Measurements from ENCODE around the gene KRTAP1-1. TPM values are rescaled to one million over a fixed set of nuclear protein-coding genes. Genes with fewer than 3 reads are reported as not detected.

The KRTAP1-1 gene
- total RNA-seq, 1 experiment from 2014 or later: not detected

- Mint-ChIP-seq H3K9me3 (no peaks in the 10 kb centered on the region), H3K4me3 (no peak overlapping the region), H3K36me3 (no peaks in the 10 kb centered on the region), H3K27me3 (ENCODE audit: low read depth) (no peaks in the 10 kb centered on the region), H3K4me1 (peaks cover 11% of the 10 kb centered on the region), H3K27ac (no peak overlapping the region)
- CTCF ChIA-PET: interaction anchor here (0.5 kb wide), 1 partner anchor 485 kb away, joined by 3 read pairs; no protein-coding TSS in a partner anchor
- ATAC-seq (no peak), DNase-seq (ENCODE audit: low spot score) (no peak)
- POLR2A ChIA-PET: no interaction called here
- no peak for TF ChIP-seq ATF2 (CRISPR knock-in tag; IDR thresholded peaks at IDR 0.05; ENCODE audit: borderline replicate concordance, low read depth)
- TF ChIP-seq JAZF1 (CRISPR knock-in tag; IDR thresholded peaks at IDR 0.05): no peak
- TF ChIP-seq SMAD4 (CRISPR knock-in tag; IDR thresholded peaks at IDR 0.05): no peak
- no peak for TF ChIP-seq FOXP1 (CRISPR knock-in tag; IDR thresholded peaks at IDR 0.05; ENCODE audit: borderline replicate concordance)
- TF ChIP-seq ARID4B (CRISPR knock-in tag; IDR thresholded peaks at IDR 0.05; ENCODE audit: borderline replicate concordance): no peak
- TF ChIP-seq RORB (CRISPR knock-in tag; IDR thresholded peaks at IDR 0.05): no peak
- TF ChIP-seq ZBTB43 (CRISPR knock-in tag; IDR thresholded peaks at IDR 0.05): no peak
- TF ChIP-seq PRDM15 (CRISPR knock-in tag; IDR thresholded peaks at IDR 0.05): no peak
- no peak for TF ChIP-seq CBFB (CRISPR knock-in tag; IDR thresholded peaks at IDR 0.05; ENCODE audit: low read depth)
- no peak for TF ChIP-seq TEAD4 (CRISPR knock-in tag; IDR thresholded peaks at IDR 0.05)
- no peak for TF ChIP-seq KAT7 (CRISPR knock-in tag; IDR thresholded peaks at IDR 0.05; ENCODE audit: borderline replicate concordance)
- TF ChIP-seq HMGA2 (CRISPR knock-in tag; IDR thresholded peaks at IDR 0.05): no peak
- no peak for TF ChIP-seq USF2 (CRISPR knock-in tag; IDR thresholded peaks at IDR 0.05)
- TF ChIP-seq ESRRA (CRISPR knock-in tag; IDR thresholded peaks at IDR 0.05; ENCODE audit: borderline replicate concordance): no peak
- TF ChIP-seq ZMAT4 (CRISPR knock-in tag; IDR thresholded peaks at IDR 0.05): no peak
Observed at GRCh38 chr17:41064301-41064700, 23.1 kb upstream of the KRTAP1-1 start.
